Upper lobe of left lung (tissue), 6 donors: ENCODE results near the gene RAB11A. TPM values are rescaled to one million over a fixed set of nuclear protein-coding genes. Genes with fewer than 3 reads are reported as not detected.

Experiments used
- ATAC-seq, 2 donors: fragments of 200-7000 bp; cut with Tn5 transposase; one replicate each; pipeline ENCODE4 v1.9.1; 2022; ENCODE audit warnings: mild to moderate bottlenecking in 2 of 2, moderate library complexity in 2 of 2; ENCODE audit not compliant: low FRiP score in 2 of 2
- DNase-seq, 2 donors: peaks; one replicate each; pipeline ENCODE4 v3.0.0-alpha.2; 2019 to 2020
- H3K27ac ChIP-seq, 4 donors: fragments of 200-600 bp; sonication (generic); one replicate each; pipeline ENCODE4 v1.5.1; 2016 to 2019
- H3K27me3 ChIP-seq, 4 donors: fragments of 200-600 bp; sonication (generic); one replicate each; pipeline ENCODE4 v1.5.1; 2017 to 2019
- H3K36me3 ChIP-seq, 4 donors: fragments of 200-600 bp; sonication (generic); one replicate each; pipeline ENCODE4 v1.5.1; 2016 to 2019
- H3K4me1 ChIP-seq, 4 donors: fragments of 200-600 bp; sonication (generic); one replicate each; pipeline ENCODE4 v1.5.1; 2018 to 2019
- H3K4me3 ChIP-seq, 4 donors: fragments of 200-600 bp; sonication (generic); one replicate each; pipeline ENCODE4 v1.5.1; 2017 to 2019; ENCODE audit warnings: mild to moderate bottlenecking in 2 of 4, moderate library complexity in 1 of 4
- H3K9me3 ChIP-seq, 4 donors: fragments of 200-600 bp; sonication (generic); one replicate each; pipeline ENCODE4 v1.5.1; 2018 to 2019
- EP300 ChIP-seq, 4 donors: sonication (generic); formaldehyde crosslinking; IDR thresholded peaks; one replicate each; pipeline ENCODE4 v1.5.1; 2017; ENCODE audit warnings: antibody characterized with exemption in 4 of 4, control low read depth in 2 of 4
- POLR2A ChIP-seq, 4 donors: fragments of 450-650 bp; IDR thresholded peaks; one replicate each; pipeline ENCODE4 v1.5.1; 2016 to 2017; ENCODE audit warnings: antibody characterized with exemption in 4 of 4, mild to moderate bottlenecking in 2 of 4
- POLR2AphosphoS5 ChIP-seq, 2 donors: sonication (generic); formaldehyde crosslinking; IDR thresholded peaks; one replicate each; pipeline ENCODE4 v1.5.1; 2017; ENCODE audit warnings: antibody characterized with exemption in 2 of 2
- WGBS, 2 donors: methylation state at CpG; one replicate each; pipeline ENCODE4 v1.1.5; 2017 to 2018; 5-methylcytosine and 5-hydroxymethylcytosine counted together
- total RNA-seq, 6 donors: library from RNA; depleted of rRNA in 4 of 6; stranded (reverse); fragments of >200 nt in 4 of 6; gene quantifications; one replicate each; pipeline versions ENCODE4 v1.1.0 to v1.2.1, GENCODE V29; 2016 to 2021
- TF ChIP-seq, protein P1 (sequence below), 6 experiments: fragments of 450-650 bp in 4 of 6; fragments of 200-600 bp in 2 of 6; sonication (generic) in 2 of 6; IDR thresholded peaks; one replicate each; pipeline ENCODE4 v1.5.1; 2016 to 2019; ENCODE audit warnings: antibody characterized with exemption in 6 of 6
- donor health status: DM: no; HTN: no; CAD: no; lungs with moderate emphysema.
- donor health status: DM: no; HTN: yes; CAD: no; lungs with severe emphysema.

Gene RAB11A
- total RNA-seq, 6 donors from 2014 or later: 15.7 to 205 (median 144) TPM

DNA sequence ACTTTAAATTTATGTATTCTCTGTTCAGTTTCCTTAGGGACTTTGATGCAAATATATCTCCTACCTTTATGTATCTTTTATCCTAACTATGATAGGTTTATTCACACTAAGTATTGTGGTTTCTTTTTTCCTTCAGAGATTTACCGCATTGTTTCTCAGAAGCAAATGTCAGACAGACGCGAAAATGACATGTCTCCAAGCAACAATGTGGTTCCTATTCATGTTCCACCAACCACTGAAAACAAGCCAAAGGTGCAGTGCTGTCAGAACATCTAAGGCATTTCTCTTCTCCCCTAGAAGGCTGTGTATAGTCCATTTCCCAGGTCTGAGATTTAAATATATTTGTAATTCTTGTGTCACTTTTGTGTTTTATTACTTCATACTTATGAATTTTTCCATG, 18.3 kb downstream of the RAB11A start:
- TF ChIP-seq, protein P1, sequence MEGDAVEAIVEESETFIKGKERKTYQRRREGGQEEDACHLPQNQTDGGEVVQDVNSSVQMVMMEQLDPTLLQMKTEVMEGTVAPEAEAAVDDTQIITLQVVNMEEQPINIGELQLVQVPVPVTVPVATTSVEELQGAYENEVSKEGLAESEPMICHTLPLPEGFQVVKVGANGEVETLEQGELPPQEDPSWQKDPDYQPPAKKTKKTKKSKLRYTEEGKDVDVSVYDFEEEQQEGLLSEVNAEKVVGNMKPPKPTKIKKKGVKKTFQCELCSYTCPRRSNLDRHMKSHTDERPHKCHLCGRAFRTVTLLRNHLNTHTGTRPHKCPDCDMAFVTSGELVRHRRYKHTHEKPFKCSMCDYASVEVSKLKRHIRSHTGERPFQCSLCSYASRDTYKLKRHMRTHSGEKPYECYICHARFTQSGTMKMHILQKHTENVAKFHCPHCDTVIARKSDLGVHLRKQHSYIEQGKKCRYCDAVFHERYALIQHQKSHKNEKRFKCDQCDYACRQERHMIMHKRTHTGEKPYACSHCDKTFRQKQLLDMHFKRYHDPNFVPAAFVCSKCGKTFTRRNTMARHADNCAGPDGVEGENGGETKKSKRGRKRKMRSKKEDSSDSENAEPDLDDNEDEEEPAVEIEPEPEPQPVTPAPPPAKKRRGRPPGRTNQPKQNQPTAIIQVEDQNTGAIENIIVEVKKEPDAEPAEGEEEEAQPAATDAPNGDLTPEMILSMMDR (IDR thresholded peaks at IDR 0.05): no peak
- no peak for TF ChIP-seq POLR2AphosphoS5 (IDR thresholded peaks at IDR 0.05)
- no peak for TF ChIP-seq EP300 (IDR thresholded peaks at IDR 0.05)
- TF ChIP-seq POLR2A (IDR thresholded peaks at IDR 0.05): no peak
- WGBS, 2 donors: 83 to 85% methylated on average over 3 of the region's 3 CpGs
- ATAC-seq (no peak), DNase-seq (no peak)
- no peaks in the 10 kb centered on the region for H3K27me3 ChIP-seq
- H3K36me3 ChIP-seq: peaks cover 3 to 87% (median 34%) of the 10 kb centered on the region in 4 donors
- no peak overlapping the region for H3K27ac ChIP-seq
- no peaks in the 10 kb centered on the region for H3K9me3 ChIP-seq
- H3K4me3 ChIP-seq: no peak overlapping the region
- H3K4me1 ChIP-seq: peaks cover 9 to 33% (median 11%) of the 10 kb centered on the region in 4 donors

DNA sequence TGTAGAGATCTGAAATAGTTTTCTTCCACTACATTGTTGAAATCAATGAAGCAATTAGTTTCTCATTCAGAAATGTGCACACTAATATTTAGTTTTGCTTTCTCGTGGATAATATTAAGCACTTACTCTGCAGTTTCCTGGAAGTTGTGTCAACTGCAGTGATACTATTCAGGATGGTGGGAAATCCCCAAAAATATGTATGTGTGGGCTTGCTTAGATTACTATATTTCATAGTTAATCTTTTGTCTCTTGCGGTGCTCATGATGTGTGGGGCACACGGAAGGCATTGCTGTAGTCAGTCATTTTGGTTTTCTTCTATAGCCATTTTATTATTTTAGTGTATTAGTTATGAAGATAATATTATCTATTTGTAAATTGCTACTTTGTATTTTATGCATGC, 19.7 kb downstream of the RAB11A start:
- 58 to 60% methylated on average over 3 of the region's 3 CpGs for WGBS, 2 donors
- Histone ChIP-seq H3K27ac (no peak overlapping the region), H3K4me3 (no peak overlapping the region), H3K27me3 (no peaks in the 10 kb centered on the region), H3K4me1 (peaks cover 6 to 28% (median 10%) of the 10 kb centered on the region in 4 donors), H3K36me3 (peaks cover 3 to 82% (median 32%) of the 10 kb centered on the region in 4 donors), H3K9me3 (no peaks in the 10 kb centered on the region)
- TF ChIP-seq POLR2AphosphoS5 (IDR thresholded peaks at IDR 0.05) (no peak), EP300 (IDR thresholded peaks at IDR 0.05) (no peak), POLR2A (IDR thresholded peaks at IDR 0.05) (no peak)
- TF ChIP-seq, protein P1 (IDR thresholded peaks at IDR 0.05): no peak
- ATAC-seq (no peak), DNase-seq (no peak)

DNA sequence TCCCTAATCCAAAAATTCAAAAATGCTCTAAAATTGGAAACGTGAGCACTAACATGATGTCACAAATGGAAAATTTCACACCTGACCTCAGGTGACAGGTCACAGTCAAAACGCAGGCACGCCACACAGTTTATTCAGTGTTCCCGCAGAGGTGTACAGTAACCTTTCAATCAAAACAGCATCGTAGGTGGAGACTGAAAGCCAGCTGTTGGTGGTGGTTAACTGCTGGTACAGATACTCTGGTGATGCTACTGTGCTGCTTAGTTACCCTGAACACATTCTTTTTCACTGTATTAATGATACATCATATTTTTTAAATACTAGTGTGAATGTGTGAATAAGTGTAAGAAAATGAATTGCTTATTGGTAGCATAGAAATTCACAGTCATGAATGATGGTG, 23.8 kb downstream of the RAB11A start:
- Histone ChIP-seq H3K27me3 (no peaks in the 10 kb centered on the region), H3K27ac (no peak overlapping the region), H3K9me3 (no peaks in the 10 kb centered on the region), H3K4me1 (peaks cover 6 to 21% (median 11%) of the 10 kb centered on the region in 4 donors), H3K36me3 (peaks cover 3 to 74% (median 23%) of the 10 kb centered on the region in 4 donors), H3K4me3 (no peak overlapping the region)
- 91 to 98% methylated on average over 5 of the region's 5 CpGs for WGBS, 2 donors
- TF ChIP-seq, protein P1 (IDR thresholded peaks at IDR 0.05): no peak
- TF ChIP-seq POLR2AphosphoS5 (IDR thresholded peaks at IDR 0.05) (no peak), POLR2A (IDR thresholded peaks at IDR 0.05) (no peak), EP300 (IDR thresholded peaks at IDR 0.05) (no peak)
- ATAC-seq (no peak), DNase-seq (no peak)

DNA sequence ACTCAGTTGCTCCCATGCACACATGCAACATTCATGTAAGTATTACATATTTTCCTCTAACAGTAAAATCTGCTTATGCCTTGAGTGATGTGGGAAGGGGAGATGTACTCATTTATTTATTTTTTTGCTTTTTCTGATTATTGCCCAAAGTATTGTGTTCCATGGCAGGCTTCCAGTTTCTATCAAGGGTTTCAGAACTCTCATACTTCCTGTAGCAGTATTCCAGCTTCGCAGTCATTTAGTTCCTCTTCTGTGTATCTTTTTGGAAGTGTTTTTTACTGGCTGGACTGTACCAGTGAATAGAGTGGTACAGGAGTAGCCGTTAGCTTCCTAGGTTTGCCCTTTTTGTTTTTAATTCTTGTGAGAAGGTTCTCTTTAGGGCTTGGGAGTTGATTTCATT, 26.9 kb downstream of the RAB11A start:
- no peak overlapping the region for H3K4me3 ChIP-seq
- peaks cover 0 to 14% (median 11%) of the 10 kb centered on the region in 4 donors for H3K4me1 ChIP-seq
- peaks cover 0 to 81% (median 31%) of the 10 kb centered on the region in 4 donors for H3K36me3 ChIP-seq
- ATAC-seq (no peak), DNase-seq (no peak)
- WGBS, 2 donors: 35 to 38% methylated on average over 2 of the region's 2 CpGs
- TF ChIP-seq POLR2AphosphoS5 (IDR thresholded peaks at IDR 0.05) (no peak), POLR2A (IDR thresholded peaks at IDR 0.05) (no peak), EP300 (IDR thresholded peaks at IDR 0.05) (no peak)
- TF ChIP-seq, protein P1 (IDR thresholded peaks at IDR 0.05): no peak
- H3K27ac ChIP-seq: no peak overlapping the region
- no peaks in the 10 kb centered on the region for H3K27me3 ChIP-seq
- no peaks in the 10 kb centered on the region for H3K9me3 ChIP-seq

DNA sequence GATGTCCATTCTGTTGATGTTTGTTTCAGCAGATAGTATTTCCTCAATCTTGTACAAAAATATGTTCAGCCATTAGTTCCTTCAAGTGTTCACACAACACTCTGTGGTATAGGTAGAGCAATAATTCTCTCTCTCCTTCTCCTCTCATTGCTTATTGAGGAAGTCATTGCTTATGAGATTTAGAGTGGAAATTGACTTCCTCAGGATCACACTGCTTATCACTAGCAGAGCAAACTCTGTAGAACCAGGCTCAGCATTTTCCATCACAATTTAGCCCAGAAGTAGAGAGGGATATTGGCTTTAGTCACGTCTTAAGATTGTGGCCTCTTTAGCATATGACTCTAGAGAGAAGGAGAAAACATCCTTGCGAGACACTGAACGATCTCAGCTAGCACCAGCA, 31.2 kb downstream of the RAB11A start:
- WGBS, 2 donors: 93 to 96% methylated on average over 3 of the region's 3 CpGs
- no peaks in the 10 kb centered on the region for H3K9me3 ChIP-seq
- no peaks in the 10 kb centered on the region for H3K27me3 ChIP-seq
- ATAC-seq (no peak), DNase-seq (no peak)
- H3K36me3 ChIP-seq: peaks cover 0 to 78% (median 32%) of the 10 kb centered on the region in 4 donors
- no peak overlapping the region for H3K27ac ChIP-seq
- TF ChIP-seq, protein P1 (IDR thresholded peaks at IDR 0.05): no peak
- TF ChIP-seq POLR2AphosphoS5 (IDR thresholded peaks at IDR 0.05) (no peak), EP300 (IDR thresholded peaks at IDR 0.05) (no peak), POLR2A (IDR thresholded peaks at IDR 0.05) (no peak)
- H3K4me1 ChIP-seq: peaks cover 9 to 30% (median 20%) of the 10 kb centered on the region in 4 donors
- no peak overlapping the region for H3K4me3 ChIP-seq
